Fibroblast of lung (primary cell): ENCODE data around the gene MTHFSD.

ENCODE experiments used
- EZH2 ChIP-seq: IDR thresholded peaks from 2 replicates; pipeline ENCODE4 v1.5.1; 2012; ENCODE audit warnings: low read length, control low read depth, mild to moderate bottlenecking; ENCODE audit errors: missing control alignments
- TF ChIP-seq, protein P1 (sequence below), 2 donors: IDR thresholded peaks in 1 of 2; conservative IDR thresholded peaks in 1 of 2; 1 replicate in 1 of 2; 2 replicates in 1 of 2; pipeline ENCODE4 v1.5.1; 2011 to 2012; ENCODE audit warnings: low read length in 2 of 2, control low read depth in 1 of 2, inconsistent platforms in 1 of 2, low read depth in 1 of 2, mild to moderate bottlenecking in 1 of 2

DNA sequence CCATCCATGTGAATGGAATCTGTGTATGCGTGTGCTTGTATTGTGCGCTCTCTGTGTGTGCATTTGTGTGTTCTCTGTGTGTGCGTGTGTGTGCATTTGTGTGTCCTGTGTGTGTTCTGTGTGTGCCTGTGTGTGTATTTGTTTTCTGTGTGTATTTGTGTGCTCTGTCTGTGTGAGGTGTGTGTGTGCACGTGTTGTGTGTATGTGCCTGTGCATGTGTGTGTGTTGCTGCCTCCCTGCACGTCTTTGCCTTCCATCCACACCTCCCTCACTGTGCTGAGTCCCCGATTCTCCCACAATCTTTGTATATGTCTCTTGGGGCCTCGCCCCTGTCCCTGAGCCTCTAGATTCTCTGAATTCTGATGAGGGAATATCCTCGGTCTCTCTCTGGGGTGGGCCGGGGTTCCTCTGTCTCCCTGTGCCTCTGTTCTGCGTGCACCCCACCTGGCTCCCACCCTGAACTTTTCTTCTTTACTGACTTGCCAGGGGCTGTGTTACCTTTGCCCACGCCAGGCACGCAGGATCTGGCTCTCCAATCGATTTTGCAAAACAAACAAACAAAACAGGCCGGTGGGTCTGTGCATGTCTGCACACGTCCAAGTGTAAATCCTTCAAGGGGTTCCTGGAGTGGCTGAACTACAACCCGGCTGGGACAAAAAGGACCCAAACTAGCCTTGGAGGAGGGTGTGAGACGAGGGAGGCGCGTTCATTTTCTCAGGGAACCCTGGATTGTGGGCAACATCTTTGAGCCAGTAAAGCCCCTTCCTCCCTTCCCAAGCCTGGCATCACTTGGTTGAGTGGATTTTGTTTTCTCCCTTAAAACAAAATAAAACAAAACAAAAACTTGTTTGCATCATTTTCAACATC lies 52.8 kb downstream of the MTHFSD start:
- no peak for TF ChIP-seq EZH2
- TF ChIP-seq, protein P1, sequence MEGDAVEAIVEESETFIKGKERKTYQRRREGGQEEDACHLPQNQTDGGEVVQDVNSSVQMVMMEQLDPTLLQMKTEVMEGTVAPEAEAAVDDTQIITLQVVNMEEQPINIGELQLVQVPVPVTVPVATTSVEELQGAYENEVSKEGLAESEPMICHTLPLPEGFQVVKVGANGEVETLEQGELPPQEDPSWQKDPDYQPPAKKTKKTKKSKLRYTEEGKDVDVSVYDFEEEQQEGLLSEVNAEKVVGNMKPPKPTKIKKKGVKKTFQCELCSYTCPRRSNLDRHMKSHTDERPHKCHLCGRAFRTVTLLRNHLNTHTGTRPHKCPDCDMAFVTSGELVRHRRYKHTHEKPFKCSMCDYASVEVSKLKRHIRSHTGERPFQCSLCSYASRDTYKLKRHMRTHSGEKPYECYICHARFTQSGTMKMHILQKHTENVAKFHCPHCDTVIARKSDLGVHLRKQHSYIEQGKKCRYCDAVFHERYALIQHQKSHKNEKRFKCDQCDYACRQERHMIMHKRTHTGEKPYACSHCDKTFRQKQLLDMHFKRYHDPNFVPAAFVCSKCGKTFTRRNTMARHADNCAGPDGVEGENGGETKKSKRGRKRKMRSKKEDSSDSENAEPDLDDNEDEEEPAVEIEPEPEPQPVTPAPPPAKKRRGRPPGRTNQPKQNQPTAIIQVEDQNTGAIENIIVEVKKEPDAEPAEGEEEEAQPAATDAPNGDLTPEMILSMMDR (conservative IDR thresholded peaks at IDR 0.05 in 1 of 2, IDR thresholded peaks at IDR 0.05 in 1 of 2; ENCODE audit: low read depth in 1 of 2, low read length in 2 of 2), result no peak
